Osteocyte (in vitro differentiated cells): ENCODE measurements around the gene PTGER2. TPM values are rescaled to one million over a fixed set of nuclear protein-coding genes. Genes with fewer than 3 reads are reported as not detected.

Experiments
- DNase-seq: peaks from one replicate; pipeline ENCODE4 v3.0.0; 2021; ENCODE audit warnings: mixed read lengths; ENCODE audit not compliant: unreplicated experiment; ENCODE audit errors: extremely low spot score
- H3K27ac Mint-ChIP-seq: one replicate; pipeline ENCODE4 v1.8.0; 2021; ENCODE audit warnings: mild to moderate bottlenecking, mixed read lengths; ENCODE audit not compliant: unreplicated experiment
- H3K27me3 Mint-ChIP-seq: one replicate; pipeline ENCODE4 v1.8.0; 2021; ENCODE audit warnings: mixed read lengths; ENCODE audit not compliant: unreplicated experiment
- H3K36me3 Mint-ChIP-seq: one replicate; pipeline ENCODE4 v1.8.0; 2021; ENCODE audit warnings: mixed read lengths; ENCODE audit not compliant: unreplicated experiment
- H3K4me1 Mint-ChIP-seq: one replicate; pipeline ENCODE4 v1.8.0; 2021; ENCODE audit warnings: mixed read lengths; ENCODE audit not compliant: unreplicated experiment
- H3K4me3 Mint-ChIP-seq: one replicate; pipeline ENCODE4 v1.8.0; 2021; ENCODE audit warnings: mild to moderate bottlenecking, moderate library complexity, mixed read lengths; ENCODE audit not compliant: unreplicated experiment
- H3K9me3 Mint-ChIP-seq: one replicate; pipeline ENCODE4 v1.8.0; 2021; ENCODE audit warnings: mixed read lengths; ENCODE audit not compliant: unreplicated experiment
- CTCF ChIP-seq: fragments of 200-600 bp; sonication (generic); IDR thresholded peaks from 2 replicates; pipeline ENCODE4 v1.5.0; 2021; ENCODE audit warnings: antibody characterized with exemption, mild to moderate bottlenecking, moderate library complexity
- total RNA-seq: library from RNA; stranded (reverse); gene quantifications from 2 replicates; pipeline ENCODE4 v1.2.1, GENCODE V29; 2021

PTGER2 gene
- total RNA-seq, 1 donor from 2014 or later = 2.1 TPM

GRCh38 chr14:52360831-52361230 lies 46.7 kb downstream of the PTGER2 start:
- no peak overlapping the region for H3K4me3 Mint-ChIP-seq
- no peaks in the 10 kb centered on the region for H3K9me3 Mint-ChIP-seq
- DNase-seq = no peak
- no peak overlapping the region for H3K27ac Mint-ChIP-seq
- no peak for TF ChIP-seq CTCF
- no peaks in the 10 kb centered on the region for H3K27me3 Mint-ChIP-seq
- no peaks in the 10 kb centered on the region for H3K36me3 Mint-ChIP-seq
- peaks cover 23% of the 10 kb centered on the region for H3K4me1 Mint-ChIP-seq

GRCh38 chr14:52363041-52363704 lies 49.1 kb downstream of the PTGER2 start:
- DNase-seq = no peak
- TF ChIP-seq CTCF = no peak
- H3K27me3 Mint-ChIP-seq = no peaks in the 10 kb centered on the region
- H3K4me3 Mint-ChIP-seq = no peak overlapping the region
- H3K4me1 Mint-ChIP-seq = peaks cover 15% of the 10 kb centered on the region
- H3K27ac Mint-ChIP-seq = no peak overlapping the region
- H3K9me3 Mint-ChIP-seq = no peaks in the 10 kb centered on the region
- H3K36me3 Mint-ChIP-seq = no peaks in the 10 kb centered on the region

DNA sequence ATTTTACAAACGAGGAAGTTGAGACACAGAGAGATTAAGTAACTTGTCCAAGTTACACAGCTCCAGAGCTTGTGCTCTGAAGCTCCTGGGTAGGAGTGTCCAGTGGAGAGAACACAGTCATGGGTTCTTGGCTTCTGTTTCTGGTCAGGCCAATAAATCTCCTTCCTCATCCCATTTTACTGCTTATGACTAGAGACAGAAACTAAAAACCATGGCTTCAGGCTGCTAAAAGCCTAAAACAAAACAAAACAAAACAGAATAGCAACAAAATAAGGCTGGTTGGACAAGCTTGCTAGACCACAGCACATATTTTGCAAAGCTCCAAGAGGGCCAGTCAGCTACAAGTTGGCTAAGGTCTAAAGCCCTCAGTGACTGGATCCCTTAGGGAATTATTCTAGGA lies 49.8 kb downstream of the PTGER2 start:
- Mint-ChIP-seq H3K27ac (no peak overlapping the region), H3K9me3 (no peaks in the 10 kb centered on the region), H3K4me3 (no peak overlapping the region), H3K4me1 (peaks cover 15% of the 10 kb centered on the region), H3K36me3 (no peaks in the 10 kb centered on the region), H3K27me3 (no peaks in the 10 kb centered on the region)
- DNase-seq = no peak
- no peak for TF ChIP-seq CTCF

- DNase-seq = no peak
- Mint-ChIP-seq H3K4me3 (no peak overlapping the region), H3K36me3 (no peaks in the 10 kb centered on the region), H3K27ac (no peak overlapping the region), H3K27me3 (no peaks in the 10 kb centered on the region), H3K9me3 (no peaks in the 10 kb centered on the region), H3K4me1 (peaks cover 15% of the 10 kb centered on the region)
- no peak for TF ChIP-seq CTCF
These were observed 51.0 kb downstream of the PTGER2 start for GRCh38 chr14:52365071-52365470.

DNA sequence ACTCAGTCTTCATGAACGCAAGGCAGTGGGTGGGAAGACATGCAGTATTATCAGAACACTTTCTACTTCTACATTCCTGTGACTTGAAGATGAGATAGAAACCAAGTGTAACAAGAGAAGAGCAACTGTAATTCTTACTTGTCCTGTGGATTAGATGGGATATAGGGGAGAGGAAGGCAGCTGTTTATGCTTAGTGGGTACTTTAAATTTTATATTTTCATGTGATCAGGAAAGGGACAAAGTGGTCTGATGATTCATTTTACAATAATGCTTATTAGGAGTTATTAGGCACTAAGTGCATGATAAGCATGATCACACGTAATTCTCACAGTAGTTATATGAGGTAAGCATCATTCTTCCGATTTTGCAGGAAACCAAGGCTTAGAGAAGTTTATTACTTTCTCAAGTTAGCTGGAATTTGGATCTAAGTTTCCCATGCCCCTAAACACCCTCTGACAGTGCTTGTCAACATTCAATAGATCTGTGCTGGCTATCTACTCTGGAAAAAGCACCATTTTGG lies 52.7 kb downstream of the PTGER2 start:
- Mint-ChIP-seq H3K27ac (no peak overlapping the region), H3K9me3 (no peaks in the 10 kb centered on the region), H3K27me3 (peaks cover 3% of the 10 kb centered on the region), H3K4me1 (peaks cover 15% of the 10 kb centered on the region), H3K4me3 (no peak overlapping the region), H3K36me3 (no peaks in the 10 kb centered on the region)
- no peak for TF ChIP-seq CTCF
- DNase-seq = no peak
